Kidney (tissue), 14 donors: Measurements from ENCODE around the gene MGST3. TPM values are rescaled to one million over a fixed set of nuclear protein-coding genes. Genes with fewer than 3 reads are reported as not detected.

Experiments used
- DNase-seq, 5 donors: peaks; one replicate each; pipeline ENCODE4 v3.0.0-alpha.2; 2013 to 2020
- FAIRE-seq: peaks from 2 replicates; lab custom pipeline; 2012; peaks lifted over from hg19 to GRCh38; lab: Jason Lieb, UNC
- H3K27ac ChIP-seq, 2 donors: one replicate each; pipeline ENCODE4 v1.7.0; 2013; ENCODE audit warnings: low read depth in 2 of 2, low read length in 2 of 2, inconsistent platforms in 1 of 2
- H3K27me3 ChIP-seq: one replicate; pipeline ENCODE4 v1.7.1; 2013; ENCODE audit warnings: low read length, inconsistent platforms; ENCODE audit not compliant: control insufficient read depth, insufficient read depth
- H3K36me3 ChIP-seq, 3 donors: one replicate each; pipeline versions ENCODE4 v1.7.0 to v1.7.1; 2013; ENCODE audit warnings: low read length in 3 of 3, control low read depth in 1 of 3, inconsistent platforms in 1 of 3; ENCODE audit not compliant: insufficient read depth in 3 of 3, control insufficient read depth in 2 of 3
- H3K4me1 ChIP-seq, 3 donors: one replicate each; pipeline versions ENCODE4 v1.7.0 to v1.7.1; 2013; ENCODE audit warnings: low read length in 3 of 3, inconsistent platforms in 1 of 3, low read depth in 1 of 3; ENCODE audit not compliant: control insufficient read depth in 2 of 3, insufficient read depth in 2 of 3
- H3K4me3 ChIP-seq, 3 donors: one replicate each; pipeline versions ENCODE4 v1.7.0 to v1.8.1; 2013; ENCODE audit warnings: low read length in 3 of 3, control low read depth in 1 of 3, inconsistent platforms in 1 of 3
- H3K9ac ChIP-seq, 3 donors: one replicate each; pipeline versions ENCODE4 v1.7.0 to v1.7.1; 2013; ENCODE audit warnings: low read length in 3 of 3, control low read depth in 1 of 3, inconsistent platforms in 1 of 3
- H3K9me3 ChIP-seq, 3 donors: one replicate each; pipeline versions ENCODE4 v1.7.0 to v1.7.1; 2013; ENCODE audit warnings: low read length in 3 of 3, control low read depth in 1 of 3, inconsistent platforms in 1 of 3; ENCODE audit not compliant: control insufficient read depth in 2 of 3, insufficient read depth in 1 of 3
- intact Hi-C: fragments of 100-400 bp; cut with DNase I; formaldehyde crosslinking; loops from one replicate; pipeline ENCODE4 v1.11.1; 2022
- polyA plus RNA-seq: library from polyadenylated mRNA; stranded (reverse); fragments of 350-450 nt; fragmentation: Illumina TruSeq; extraction: RNeasy Lipid Tissue Mini Kit (QIAGEN cat#74804); gene quantifications from one replicate; pipeline ENCODE4 v1.2.3, GENCODE V29; 2014; ENCODE audit warnings: low read depth, low replicate concordance; ENCODE audit not compliant: insufficient read depth
- total RNA-seq: library from RNA; stranded (reverse); fragmentation: NEBNext Ultra II Directional; extraction: Animal tissue kit (Norgen Biotek cat#: 25700); gene quantifications from one replicate; pipeline ENCODE4 v1.2.1, GENCODE V29; 2021
- TF ChIP-seq, protein P1 (sequence below): IDR thresholded peaks from 3 replicates; pipeline ENCODE4 v1.5.1; 2012; ENCODE audit warnings: mild to moderate bottlenecking, moderate library complexity, borderline replicate concordance; ENCODE audit not compliant: insufficient read depth; ENCODE audit errors: extremely low read depth
- donor health status: control.
- donor health status: control.
- donor health status: control.
- donor health status: control.
- donor health status: control.
- donor health status: DM: yes; HTN: yes; CAD: no.
- donor health status: Normal renal cell carcinoma (clear cell type).

MGST3 gene
- total and polyA plus RNA-seq, 2 donors from 2014 or later, result 296 to 545 TPM

DNA sequence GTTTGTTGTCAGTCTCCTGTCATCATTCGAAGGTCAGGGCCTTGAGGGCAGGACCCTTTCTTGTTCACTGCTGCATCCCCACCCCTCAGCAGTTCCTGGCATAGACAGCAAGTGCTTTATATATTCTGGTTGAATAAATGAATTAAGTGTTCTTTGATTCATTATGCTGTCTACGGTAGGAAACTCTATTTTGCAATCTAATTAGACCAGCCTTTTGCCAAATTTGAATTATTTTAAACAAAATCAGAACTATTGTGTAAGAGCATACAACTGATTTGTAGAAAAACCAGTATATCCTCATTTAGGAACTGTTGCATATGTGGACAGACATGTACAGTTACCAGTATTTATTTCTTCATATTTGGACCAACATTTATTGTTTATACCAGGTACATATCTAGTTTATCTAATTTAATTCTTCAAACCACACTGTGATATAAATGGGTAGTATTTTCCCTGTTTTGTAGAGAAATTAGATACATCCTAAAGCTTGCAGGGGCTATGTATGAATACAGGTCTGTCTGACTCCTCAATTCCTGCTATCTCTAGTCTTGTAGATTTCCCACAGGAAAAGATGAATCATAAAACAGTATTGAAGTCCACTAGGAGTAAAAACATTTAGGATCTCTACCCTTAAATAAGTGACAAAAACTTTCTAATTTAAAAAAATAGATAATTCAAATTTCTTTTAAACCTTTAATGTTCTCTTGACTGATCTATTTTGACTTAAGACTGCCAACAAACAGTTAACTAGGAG, 10.4 kb downstream of the MGST3 start:
- intact Hi-C loops, result no loop called here
- FAIRE-seq, result no peak
- DNase-seq, result no peak
- H3K4me1 ChIP-seq, result peaks cover 0 to 41% (median 26%) of the 10 kb centered on the region in 3 donors
- no peaks in the 10 kb centered on the region for H3K27me3 ChIP-seq
- no peaks in the 10 kb centered on the region for H3K9me3 ChIP-seq
- H3K9ac ChIP-seq, result no peak overlapping the region
- peaks cover 0 to 3% (median 0%) of the 10 kb centered on the region in 3 donors for H3K36me3 ChIP-seq
- H3K27ac ChIP-seq, result peak overlapping the region in 1 of 2 donors; percentile 17
- TF ChIP-seq, protein P1, sequence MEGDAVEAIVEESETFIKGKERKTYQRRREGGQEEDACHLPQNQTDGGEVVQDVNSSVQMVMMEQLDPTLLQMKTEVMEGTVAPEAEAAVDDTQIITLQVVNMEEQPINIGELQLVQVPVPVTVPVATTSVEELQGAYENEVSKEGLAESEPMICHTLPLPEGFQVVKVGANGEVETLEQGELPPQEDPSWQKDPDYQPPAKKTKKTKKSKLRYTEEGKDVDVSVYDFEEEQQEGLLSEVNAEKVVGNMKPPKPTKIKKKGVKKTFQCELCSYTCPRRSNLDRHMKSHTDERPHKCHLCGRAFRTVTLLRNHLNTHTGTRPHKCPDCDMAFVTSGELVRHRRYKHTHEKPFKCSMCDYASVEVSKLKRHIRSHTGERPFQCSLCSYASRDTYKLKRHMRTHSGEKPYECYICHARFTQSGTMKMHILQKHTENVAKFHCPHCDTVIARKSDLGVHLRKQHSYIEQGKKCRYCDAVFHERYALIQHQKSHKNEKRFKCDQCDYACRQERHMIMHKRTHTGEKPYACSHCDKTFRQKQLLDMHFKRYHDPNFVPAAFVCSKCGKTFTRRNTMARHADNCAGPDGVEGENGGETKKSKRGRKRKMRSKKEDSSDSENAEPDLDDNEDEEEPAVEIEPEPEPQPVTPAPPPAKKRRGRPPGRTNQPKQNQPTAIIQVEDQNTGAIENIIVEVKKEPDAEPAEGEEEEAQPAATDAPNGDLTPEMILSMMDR, result no peak
- no peak overlapping the region for H3K4me3 ChIP-seq

DNA sequence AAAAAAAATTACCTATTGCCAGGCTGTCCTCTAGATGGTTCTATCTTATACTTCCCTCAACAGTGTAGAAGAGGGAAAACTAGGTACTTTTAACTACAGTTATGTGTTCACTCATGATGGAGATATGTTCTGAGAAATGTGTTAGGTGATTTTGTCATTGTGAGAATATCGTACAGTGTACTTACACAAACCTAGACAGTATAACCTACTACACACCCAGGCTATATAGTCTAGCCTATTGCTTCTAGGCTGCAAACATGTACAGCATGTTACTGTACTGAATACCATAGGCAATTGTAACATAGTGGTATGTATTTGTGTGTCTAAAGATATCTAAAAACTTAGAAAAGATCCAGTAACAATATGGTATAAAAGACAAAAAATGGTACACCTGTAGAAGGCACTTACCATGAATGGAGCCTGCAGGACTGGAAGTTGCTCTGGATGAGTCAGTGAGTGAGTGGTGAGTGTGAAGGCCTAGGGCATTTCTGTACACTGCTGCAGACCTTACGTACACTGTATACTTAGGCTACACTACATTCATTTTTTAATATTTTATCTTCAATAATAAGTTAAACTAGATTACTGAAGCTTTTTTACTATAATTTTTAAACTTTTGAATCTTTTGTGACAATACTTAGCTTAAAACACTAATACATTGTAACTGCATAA, 13.2 kb downstream of the MGST3 start:
- intact Hi-C loops, result no loop called here
- TF ChIP-seq, protein P1, result no peak
- peaks cover 0 to 3% (median 0%) of the 10 kb centered on the region in 3 donors for H3K36me3 ChIP-seq
- peaks cover 0 to 46% (median 26%) of the 10 kb centered on the region in 3 donors for H3K4me1 ChIP-seq
- H3K9ac ChIP-seq, result no peak overlapping the region
- no peaks in the 10 kb centered on the region for H3K27me3 ChIP-seq
- no peak overlapping the region for H3K4me3 ChIP-seq
- no peak overlapping the region for H3K27ac ChIP-seq
- no peaks in the 10 kb centered on the region for H3K9me3 ChIP-seq
- DNase-seq, result no peak
- FAIRE-seq, result no peak

- intact Hi-C loops, result no loop called here
- Histone ChIP-seq H3K4me3 (peak overlapping the region in 1 of 3 donors; percentile 38), H3K36me3 (peaks cover 0 to 3% (median 0%) of the 10 kb centered on the region in 3 donors), H3K27ac (peak overlapping the region; percentile 63 to 83), H3K9me3 (no peaks in the 10 kb centered on the region), H3K4me1 (peaks cover 0 to 43% (median 37%) of the 10 kb centered on the region in 3 donors), H3K9ac (peak overlapping the region in 1 of 3 donors; percentile 24), H3K27me3 (no peaks in the 10 kb centered on the region)
- peak; percentile 72 for FAIRE-seq
- TF ChIP-seq, protein P1, result no peak
- peak in 3 of 5 donors; percentile 58 to 87 (median 60) for DNase-seq
Measured at GRCh38 chr1:165645654-165646366, 14.8 kb downstream of the MGST3 start.
